ENCODE data around the gene RPL3. TPM values are rescaled to one million over a fixed set of nuclear protein-coding genes. Genes with fewer than 3 reads are reported as not detected.
A peak's percentile ranks its signal among the peaks of the same experiment; 100 is the strongest.

Gene RPL3
- total RNA-seq, 1 experiment from 2014 or later: 2,830 TPM

- Histone ChIP-seq H3K14ac (ENCODE audit: insufficient read depth, low read length) (no peak overlapping the region), H2BK15ac (ENCODE audit: low read depth, low read length) (no peak overlapping the region), H3K56ac (ENCODE audit: insufficient read length, low read depth, low read length) (no peak overlapping the region), H3K9ac (ENCODE audit: extremely low read depth, insufficient read length, low read length) (no peak overlapping the region), H3K9me3 (ENCODE audit: control insufficient read depth, low read depth, low read length) (no peaks in the 10 kb centered on the region), H3K27me3 (ENCODE audit: insufficient read depth, low read length) (no peaks in the 10 kb centered on the region), H4K20me1 (ENCODE audit: control insufficient read depth, insufficient read depth, insufficient read length) (peaks cover 2% of the 10 kb centered on the region), H4K5ac (ENCODE audit: insufficient read length, low read depth, low read length) (no peak overlapping the region), H2BK120ac (ENCODE audit: low read depth, low read length, poor library complexity, severe bottlenecking) (no peak overlapping the region), H3K4me2 (ENCODE audit: insufficient read depth, insufficient read length, low read length) (no peak overlapping the region), H4K91ac (ENCODE audit: insufficient read length, low read depth, low read length) (no peak overlapping the region), H3K4me1 (ENCODE audit: insufficient read depth, low read length) (peaks cover 6% of the 10 kb centered on the region; the same call in 1 of the 2 replicates), H2AK5ac (ENCODE audit: insufficient read length, low read length) (no peak overlapping the region), H2BK12ac (ENCODE audit: insufficient read length, low read depth, low read length) (no peak overlapping the region), H3K79me1 (ENCODE audit: insufficient read depth, low read depth, low read length, poor library complexity, severe bottlenecking) (no peaks in the 10 kb centered on the region), H3K23ac (ENCODE audit: insufficient read length, low read depth, low read length) (no peak overlapping the region), H2BK5ac (ENCODE audit: insufficient read length, low read length) (no peak overlapping the region), H2BK20ac (ENCODE audit: low read depth, low read length, poor library complexity, severe bottlenecking) (no peak overlapping the region), H4K8ac (replicated peaks; ENCODE audit: insufficient read length, low read depth, low read length) (no peak overlapping the region), H3K18ac (ENCODE audit: insufficient read length, low read depth, low read length) (peak overlapping the region; percentile 24), H3K4ac (ENCODE audit: low read depth, low read length) (no peak overlapping the region), H3K79me2 (ENCODE audit: insufficient read depth, low read length) (no peaks in the 10 kb centered on the region), H2AFZ (ENCODE audit: low read length) (no peak overlapping the region), H3K27ac (ENCODE audit: insufficient read length, low read depth, low read length) (no peak overlapping the region), H3K23me2 (ENCODE audit: insufficient read length, low read depth, low read length, poor library complexity, severe bottlenecking) (peaks cover 4% of the 10 kb centered on the region), H3T11ph (ENCODE audit: low read length) (no peak overlapping the region)
- Mint-ChIP-seq H3K27ac (peak overlapping the region in 2 of 3 experiments; percentile 84 to 88; a peak in 4 of 7 replicates), H3K27me3 (ENCODE audit: low read depth) (no peaks in the 10 kb centered on the region; the same call in none of the 2 replicates), H3K4me3 (peak overlapping the region in 1 of 2 experiments; percentile 11; a peak in 2 of 5 replicates), H3K9me3 (no peaks in the 10 kb centered on the region), H3K36me3 (ENCODE audit: insufficient read depth in 1 of 3, low read depth in 3 of 3) (peaks cover 7 to 22% (median 10%) of the 10 kb centered on the region in 3 experiments; a peak in 6 of 7 replicates), H3K4me1 (peaks cover 36 to 62% of the 10 kb centered on the region in 2 experiments)
- DNase-seq: peak; percentile 43
- TF ChIP-seq, protein P1, sequence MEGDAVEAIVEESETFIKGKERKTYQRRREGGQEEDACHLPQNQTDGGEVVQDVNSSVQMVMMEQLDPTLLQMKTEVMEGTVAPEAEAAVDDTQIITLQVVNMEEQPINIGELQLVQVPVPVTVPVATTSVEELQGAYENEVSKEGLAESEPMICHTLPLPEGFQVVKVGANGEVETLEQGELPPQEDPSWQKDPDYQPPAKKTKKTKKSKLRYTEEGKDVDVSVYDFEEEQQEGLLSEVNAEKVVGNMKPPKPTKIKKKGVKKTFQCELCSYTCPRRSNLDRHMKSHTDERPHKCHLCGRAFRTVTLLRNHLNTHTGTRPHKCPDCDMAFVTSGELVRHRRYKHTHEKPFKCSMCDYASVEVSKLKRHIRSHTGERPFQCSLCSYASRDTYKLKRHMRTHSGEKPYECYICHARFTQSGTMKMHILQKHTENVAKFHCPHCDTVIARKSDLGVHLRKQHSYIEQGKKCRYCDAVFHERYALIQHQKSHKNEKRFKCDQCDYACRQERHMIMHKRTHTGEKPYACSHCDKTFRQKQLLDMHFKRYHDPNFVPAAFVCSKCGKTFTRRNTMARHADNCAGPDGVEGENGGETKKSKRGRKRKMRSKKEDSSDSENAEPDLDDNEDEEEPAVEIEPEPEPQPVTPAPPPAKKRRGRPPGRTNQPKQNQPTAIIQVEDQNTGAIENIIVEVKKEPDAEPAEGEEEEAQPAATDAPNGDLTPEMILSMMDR (conservative IDR thresholded peaks at IDR 0.05): no peak
- WGBS (ENCODE audit: extremely low coverage, insufficient read length, low lambda C conversion rate): no CpG with 5 or more reads among the region's 14 CpGs
Observed at GRCh38 chr22:39360674-39361413, 41.4 kb upstream of the RPL3 start.
